Right atrium auricular region (tissue), 2 donors: Measurements from ENCODE around the gene RBBP5. TPM values are rescaled to one million over a fixed set of nuclear protein-coding genes. Genes with fewer than 3 reads are reported as not detected.

Experiments
- DNase-seq: peaks from one replicate; pipeline ENCODE4 v3.0.0-alpha.2; 2019; ENCODE audit warnings: low spot score
- H3K27ac ChIP-seq, 2 donors: fragments of 200-600 bp; sonication (generic); 1 replicate in 1 of 2; 2 replicates in 1 of 2; pipeline ENCODE4 v1.5.1; 2016 to 2019
- H3K27me3 ChIP-seq, 2 donors: fragments of 200-600 bp; sonication (generic); one replicate each; pipeline versions ENCODE4 v1.5.1 to v1.6.0; 2017 to 2019
- H3K36me3 ChIP-seq: fragments of 200-600 bp; sonication (generic); one replicate; pipeline ENCODE4 v1.5.1; 2016
- H3K4me1 ChIP-seq, 2 donors: fragments of 200-600 bp; sonication (generic); one replicate each; pipeline versions ENCODE4 v1.5.1 to v1.6.0; 2017 to 2019
- H3K4me3 ChIP-seq, 2 donors: fragments of 200-600 bp; sonication (generic); 1 replicate in 1 of 2; 2 replicates in 1 of 2; pipeline ENCODE4 v1.5.1; 2017 to 2019; ENCODE audit warnings: mild to moderate bottlenecking in 1 of 2, moderate library complexity in 1 of 2
- H3K9me3 ChIP-seq, 2 donors: fragments of 200-600 bp; sonication (generic); one replicate each; pipeline ENCODE4 v1.5.1; 2019
- total RNA-seq, 2 donors: library from RNA; depleted of rRNA; stranded (reverse); fragments of >200 nt; gene quantifications; one replicate each; pipeline ENCODE4 v1.1.0, GENCODE V29; 2016
- TF ChIP-seq, protein P1 (sequence below), 2 donors: fragments of 200-600 bp; sonication (generic); IDR thresholded peaks; one replicate each; pipeline ENCODE4 v1.5.1; 2019; ENCODE audit warnings: antibody characterized with exemption in 2 of 2

RBBP5 gene
- total RNA-seq, 2 donors from 2014 or later, result 10.3 to 12.4 TPM

DNA sequence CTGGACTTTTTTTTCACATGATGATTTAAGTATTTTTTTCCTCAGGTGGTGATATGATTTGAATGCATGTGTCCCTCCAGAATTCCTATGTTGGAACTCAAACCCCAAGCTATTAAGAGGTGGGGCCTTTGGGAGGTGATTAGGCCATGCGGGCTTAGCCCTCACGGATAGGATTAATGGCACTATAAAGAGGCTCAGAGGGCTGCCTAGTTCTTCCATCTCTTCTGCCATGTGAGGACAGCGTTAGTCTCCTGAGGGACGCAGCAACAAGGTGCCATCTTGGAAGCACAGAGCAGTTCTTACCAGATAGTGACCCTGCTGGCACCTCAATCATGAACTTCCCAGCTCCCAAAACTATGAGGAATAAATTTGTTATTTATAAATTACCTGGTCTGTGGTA lies 18.3 kb upstream of the RBBP5 start:
- no peak overlapping the region for H3K4me3 ChIP-seq
- H3K4me1 ChIP-seq, result peaks cover 0 to 20% of the 10 kb centered on the region in 2 donors
- DNase-seq, result no peak
- H3K27me3 ChIP-seq, result no peaks in the 10 kb centered on the region
- no peak overlapping the region for H3K27ac ChIP-seq
- TF ChIP-seq, protein P1, sequence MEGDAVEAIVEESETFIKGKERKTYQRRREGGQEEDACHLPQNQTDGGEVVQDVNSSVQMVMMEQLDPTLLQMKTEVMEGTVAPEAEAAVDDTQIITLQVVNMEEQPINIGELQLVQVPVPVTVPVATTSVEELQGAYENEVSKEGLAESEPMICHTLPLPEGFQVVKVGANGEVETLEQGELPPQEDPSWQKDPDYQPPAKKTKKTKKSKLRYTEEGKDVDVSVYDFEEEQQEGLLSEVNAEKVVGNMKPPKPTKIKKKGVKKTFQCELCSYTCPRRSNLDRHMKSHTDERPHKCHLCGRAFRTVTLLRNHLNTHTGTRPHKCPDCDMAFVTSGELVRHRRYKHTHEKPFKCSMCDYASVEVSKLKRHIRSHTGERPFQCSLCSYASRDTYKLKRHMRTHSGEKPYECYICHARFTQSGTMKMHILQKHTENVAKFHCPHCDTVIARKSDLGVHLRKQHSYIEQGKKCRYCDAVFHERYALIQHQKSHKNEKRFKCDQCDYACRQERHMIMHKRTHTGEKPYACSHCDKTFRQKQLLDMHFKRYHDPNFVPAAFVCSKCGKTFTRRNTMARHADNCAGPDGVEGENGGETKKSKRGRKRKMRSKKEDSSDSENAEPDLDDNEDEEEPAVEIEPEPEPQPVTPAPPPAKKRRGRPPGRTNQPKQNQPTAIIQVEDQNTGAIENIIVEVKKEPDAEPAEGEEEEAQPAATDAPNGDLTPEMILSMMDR (IDR thresholded peaks at IDR 0.05), result no peak
- H3K36me3 ChIP-seq, result no peaks in the 10 kb centered on the region
- H3K9me3 ChIP-seq, result no peaks in the 10 kb centered on the region

DNA sequence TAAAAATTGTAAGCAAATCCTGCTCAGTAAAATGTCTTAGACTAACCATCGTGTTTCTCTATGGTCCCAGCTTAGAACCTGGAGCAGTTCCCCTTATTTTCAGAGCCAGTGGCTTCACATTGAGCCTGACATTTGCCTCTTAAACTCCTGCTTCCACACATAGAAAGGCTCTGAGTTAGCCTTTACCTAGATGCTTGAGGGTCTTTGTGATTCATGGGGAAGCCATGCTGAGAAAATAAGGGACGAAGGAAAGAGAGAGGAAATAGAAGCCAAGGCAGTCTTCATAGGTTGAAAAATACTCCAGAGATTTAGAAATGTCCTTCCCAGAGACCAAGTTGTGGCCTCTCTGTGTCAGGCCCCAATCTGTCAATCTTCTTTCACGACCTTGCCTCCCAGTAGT lies 16.1 kb upstream of the RBBP5 start:
- Histone ChIP-seq H3K36me3 (no peaks in the 10 kb centered on the region), H3K4me1 (peaks cover 0 to 11% of the 10 kb centered on the region in 2 donors), H3K4me3 (no peak overlapping the region), H3K9me3 (no peaks in the 10 kb centered on the region), H3K27me3 (no peaks in the 10 kb centered on the region), H3K27ac (no peak overlapping the region)
- no peak for DNase-seq
- TF ChIP-seq, protein P1 (IDR thresholded peaks at IDR 0.05), result no peak

DNA sequence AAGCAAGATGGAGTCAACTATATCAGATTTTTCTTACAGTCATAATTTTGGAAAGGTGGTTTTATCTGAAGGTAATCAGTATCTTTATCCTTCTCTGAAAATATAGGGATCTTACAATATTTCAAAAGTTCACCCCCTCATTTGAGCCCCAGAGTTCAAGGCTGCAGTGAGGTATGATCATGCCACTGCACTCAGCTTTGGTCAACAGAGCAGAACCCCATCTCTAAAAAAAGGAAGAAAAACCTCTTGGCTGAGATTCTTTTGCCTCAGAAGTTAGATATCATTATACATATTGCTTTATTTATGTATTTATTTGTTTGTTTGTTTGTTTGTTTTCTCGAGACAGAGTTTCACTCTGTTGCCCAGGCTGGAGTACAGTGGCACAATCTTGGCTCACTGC lies 11.5 kb upstream of the RBBP5 start:
- TF ChIP-seq, protein P1 (IDR thresholded peaks at IDR 0.05), result no peak
- DNase-seq, result no peak
- H3K27ac ChIP-seq, result no peak overlapping the region

DNA sequence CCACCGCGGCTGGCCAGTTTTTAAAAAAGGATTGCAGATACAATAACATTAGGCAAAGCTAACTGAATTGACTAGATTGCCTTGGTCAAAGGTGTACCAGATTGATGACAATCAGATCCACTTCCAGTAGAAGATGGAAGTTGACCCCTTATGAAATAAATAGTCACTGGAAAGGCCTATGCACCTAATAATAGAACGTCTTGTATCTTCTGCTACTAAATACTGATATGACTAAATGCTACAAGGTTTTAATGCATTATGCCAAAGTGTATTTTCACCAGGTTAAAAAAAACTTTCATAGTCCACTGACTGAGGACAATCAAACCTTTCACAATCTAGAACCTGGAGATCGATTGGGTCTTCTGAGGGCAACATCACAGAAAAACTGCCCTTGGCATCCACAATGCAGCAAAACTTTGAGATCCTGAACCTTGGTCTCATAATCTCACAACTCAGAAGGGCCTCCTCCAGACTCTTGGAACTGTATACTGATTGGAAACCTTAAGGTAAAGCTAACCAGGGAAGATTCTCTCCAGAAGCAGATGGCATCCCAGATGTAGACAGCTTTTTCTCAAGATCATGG lies 7.8 kb upstream of the RBBP5 start:
- H3K4me3 ChIP-seq, result no peak overlapping the region
- no peak for DNase-seq
- no peaks in the 10 kb centered on the region for H3K4me1 ChIP-seq
- no peaks in the 10 kb centered on the region for H3K9me3 ChIP-seq
- TF ChIP-seq, protein P1 (IDR thresholded peaks at IDR 0.05), result no peak
- no peak overlapping the region for H3K27ac ChIP-seq
- H3K27me3 ChIP-seq, result no peaks in the 10 kb centered on the region
- H3K36me3 ChIP-seq, result no peaks in the 10 kb centered on the region

More for the DNA sequence above, 11.5 kb upstream of the RBBP5 start:
- no peaks in the 10 kb centered on the region for H3K36me3 ChIP-seq
- no peak overlapping the region for H3K4me3 ChIP-seq
- no peaks in the 10 kb centered on the region for H3K4me1 ChIP-seq
- no peaks in the 10 kb centered on the region for H3K9me3 ChIP-seq
- H3K27me3 ChIP-seq, result no peaks in the 10 kb centered on the region

DNA sequence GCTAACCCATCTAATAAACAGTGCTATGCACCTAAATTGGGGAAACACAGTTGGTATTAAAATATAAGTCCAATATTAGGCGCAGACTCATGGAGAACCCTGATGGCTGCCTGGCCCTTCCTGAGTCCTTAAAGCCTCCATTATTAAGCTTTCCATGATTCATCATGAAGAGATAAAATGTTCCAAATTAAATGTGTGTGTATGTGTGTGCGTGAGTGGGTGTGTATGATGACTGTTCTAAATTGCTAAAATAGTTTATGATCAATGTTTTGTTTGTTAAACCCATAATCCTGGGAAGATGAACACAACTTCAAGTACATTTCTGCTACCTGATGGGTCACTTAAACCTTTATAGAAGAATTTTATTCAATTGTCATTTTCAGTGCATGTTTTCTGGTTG lies 6.3 kb upstream of the RBBP5 start:
- no peak for DNase-seq
- H3K4me1 ChIP-seq, result peaks cover 0 to 2% of the 10 kb centered on the region in 2 donors
- H3K27me3 ChIP-seq, result no peaks in the 10 kb centered on the region
- H3K9me3 ChIP-seq, result no peaks in the 10 kb centered on the region
- H3K36me3 ChIP-seq, result no peaks in the 10 kb centered on the region
- no peak overlapping the region for H3K27ac ChIP-seq
- no peak overlapping the region for H3K4me3 ChIP-seq
- TF ChIP-seq, protein P1 (IDR thresholded peaks at IDR 0.05), result no peak

DNA sequence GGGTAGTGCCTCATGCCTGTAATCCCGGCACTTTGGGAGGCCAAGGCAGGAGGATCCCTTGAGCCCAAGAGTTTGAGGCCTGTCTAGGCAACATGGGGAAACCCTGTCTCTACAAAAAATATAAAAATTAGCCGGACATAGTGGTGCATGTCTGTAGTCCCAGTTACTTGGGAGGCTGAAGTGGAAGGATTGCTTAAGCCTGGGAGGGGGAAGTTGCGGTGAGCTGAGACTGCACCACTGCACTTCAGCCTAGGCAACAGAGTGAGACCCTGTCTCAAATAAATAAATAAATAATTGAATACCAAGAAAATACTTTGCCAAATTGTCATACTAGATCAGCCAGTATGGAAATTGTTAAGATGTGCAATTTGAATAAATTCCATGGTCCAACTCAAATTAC lies 5.9 kb upstream of the RBBP5 start:
- TF ChIP-seq, protein P1 (IDR thresholded peaks at IDR 0.05), result no peak
- no peaks in the 10 kb centered on the region for H3K36me3 ChIP-seq
- DNase-seq, result no peak
- H3K27ac ChIP-seq, result no peak overlapping the region
- H3K4me1 ChIP-seq, result peaks cover 0 to 6% of the 10 kb centered on the region in 2 donors
- H3K27me3 ChIP-seq, result no peaks in the 10 kb centered on the region
- no peaks in the 10 kb centered on the region for H3K9me3 ChIP-seq
- H3K4me3 ChIP-seq, result no peak overlapping the region
